KMS-11 (cell line): ENCODE data around the gene PPARA.

Experiments used
- H2AFZ ChIP-seq: fragments of 200-600 bp; sonication (generic); 2 replicates; pipeline ENCODE4 v1.6.1; 2016; ENCODE audit warnings: antibody characterized with exemption, mixed run types, low read depth
- H3K27ac ChIP-seq: fragments of 200-600 bp; sonication (generic); 2 replicates; pipeline ENCODE4 v1.6.1; 2016; ENCODE audit warnings: mild to moderate bottlenecking, mixed run types
- H3K27me3 ChIP-seq: fragments of 200-600 bp; sonication (generic); 2 replicates; pipeline ENCODE4 v1.6.1; 2017; ENCODE audit warnings: mild to moderate bottlenecking, low read depth, mixed run types, moderate library complexity; ENCODE audit not compliant: insufficient read depth
- H3K36me3 ChIP-seq: fragments of 200-600 bp; sonication (generic); 2 replicates; pipeline ENCODE4 v1.6.1; 2017; ENCODE audit warnings: mild to moderate bottlenecking, mixed run types; ENCODE audit not compliant: insufficient read depth
- H3K4me1 ChIP-seq: fragments of 200-600 bp; sonication (generic); 2 replicates; pipeline ENCODE4 v1.6.1; 2016; ENCODE audit warnings: mild to moderate bottlenecking, low read depth, mixed run types; ENCODE audit not compliant: poor library complexity, severe bottlenecking
- H3K4me2 ChIP-seq: fragments of 200-600 bp; sonication (generic); 2 replicates; pipeline ENCODE4 v1.7.0; 2016; ENCODE audit warnings: mild to moderate bottlenecking, mixed run types
- H3K4me3 ChIP-seq: fragments of 200-600 bp; sonication (generic); IDR thresholded peaks from 2 replicates; pipeline ENCODE4 v1.6.1; 2017; ENCODE audit warnings: low read depth, low read length, mixed read lengths; ENCODE audit not compliant: insufficient read depth
- H3K79me2 ChIP-seq: fragments of 200-600 bp; sonication (generic); 2 replicates; pipeline ENCODE4 v1.6.1; 2016; ENCODE audit warnings: low read depth, mixed run types; ENCODE audit not compliant: insufficient read depth
- H3K9ac ChIP-seq: fragments of 200-600 bp; sonication (generic); 2 replicates; pipeline ENCODE4 v1.6.1; 2016; ENCODE audit warnings: mild to moderate bottlenecking, mixed run types
- H4K20me1 ChIP-seq: fragments of 200-600 bp; sonication (generic); 2 replicates; pipeline ENCODE4 v1.6.1; 2016; ENCODE audit warnings: mild to moderate bottlenecking, mixed run types; ENCODE audit not compliant: insufficient read depth
- CTCF ChIP-seq: fragments of 200-600 bp; sonication (generic); conservative IDR thresholded peaks from 2 replicates; pipeline ENCODE4 v1.6.1; 2017; ENCODE audit warnings: low read depth, mild to moderate bottlenecking, antibody characterized with exemption, low read length, moderate library complexity, mixed read lengths

Gene PPARA

GRCh38 chr22:46125311-46125710, 25.0 kb upstream of the PPARA start:
- Histone ChIP-seq H3K27ac (no peak overlapping the region), H3K4me3 (no peak overlapping the region), H4K20me1 (no peaks in the 10 kb centered on the region), H3K9ac (no peak overlapping the region), H3K4me2 (no peak overlapping the region), H3K36me3 (no peaks in the 10 kb centered on the region), H3K4me1 (peaks cover 4% of the 10 kb centered on the region), H2AFZ (no peak overlapping the region), H3K27me3 (no peaks in the 10 kb centered on the region; the same call in 1 of the 2 replicates), H3K79me2 (no peaks in the 10 kb centered on the region)
- no peak for TF ChIP-seq CTCF

- Histone ChIP-seq H3K27me3 (no peaks in the 10 kb centered on the region; the same call in 1 of the 2 replicates), H3K79me2 (no peaks in the 10 kb centered on the region), H3K4me2 (no peak overlapping the region), H3K4me1 (peaks cover 4% of the 10 kb centered on the region), H3K36me3 (no peaks in the 10 kb centered on the region), H3K4me3 (no peak overlapping the region), H3K9ac (no peak overlapping the region), H3K27ac (no peak overlapping the region), H2AFZ (no peak overlapping the region), H4K20me1 (no peaks in the 10 kb centered on the region)
- TF ChIP-seq CTCF, result no peak
Measured at GRCh38 chr22:46125816-46126765, 24.2 kb upstream of the PPARA start.

GRCh38 chr22:46126853-46127385, 23.4 kb upstream of the PPARA start:
- H3K27me3 ChIP-seq, result no peaks in the 10 kb centered on the region; the same call in 1 of the 2 replicates
- H3K4me1 ChIP-seq, result peaks cover 4% of the 10 kb centered on the region
- H3K9ac ChIP-seq, result no peak overlapping the region
- H4K20me1 ChIP-seq, result no peaks in the 10 kb centered on the region
- no peak for TF ChIP-seq CTCF
- H3K79me2 ChIP-seq, result no peaks in the 10 kb centered on the region
- H3K4me3 ChIP-seq, result no peak overlapping the region
- H3K4me2 ChIP-seq, result no peak overlapping the region
- H3K27ac ChIP-seq, result no peak overlapping the region
- H3K36me3 ChIP-seq, result no peaks in the 10 kb centered on the region
- H2AFZ ChIP-seq, result no peak overlapping the region

- Histone ChIP-seq H3K4me2 (no peak overlapping the region), H3K36me3 (no peaks in the 10 kb centered on the region), H3K27me3 (no peaks in the 10 kb centered on the region; the same call in 1 of the 2 replicates), H3K79me2 (no peaks in the 10 kb centered on the region), H3K27ac (no peak overlapping the region), H2AFZ (no peak overlapping the region), H3K9ac (no peak overlapping the region), H3K4me1 (peaks cover 4% of the 10 kb centered on the region), H3K4me3 (no peak overlapping the region), H4K20me1 (no peaks in the 10 kb centered on the region)
- no peak for TF ChIP-seq CTCF
Measured at GRCh38 chr22:46127556-46127955, 22.8 kb upstream of the PPARA start.
